Fibroblast of mammary gland (primary cell): ENCODE data around the gene HTT-AS.
A peak's percentile ranks its signal among the peaks of the same experiment; 100 is the strongest.
"Not testable (repeated sequence)": the region's sequence is repeated elsewhere in the genome, so short reads cannot be mapped to it uniquely, and the experiment has no call there.

ENCODE experiments used
- DNase-seq: peaks from one replicate; pipeline ENCODE4 v3.0.0-alpha.2; 2010; ENCODE audit warnings: low read depth
- H3K4me3 ChIP-seq: 2 replicates; pipeline ENCODE4 v1.5.1; 2011; ENCODE audit warnings: low read depth, mild to moderate bottlenecking, low read length, moderate library complexity; ENCODE audit not compliant: control insufficient read depth
- CTCF ChIP-seq: conservative IDR thresholded peaks from 2 replicates; pipeline ENCODE4 v1.5.1; 2011; ENCODE audit warnings: low read depth, low read length, inconsistent platforms; ENCODE audit not compliant: control insufficient read depth, insufficient read depth

The HTT-AS gene

GRCh38 chr4:3108211-3108610, 33.9 kb upstream of the HTT-AS start:
- peak; percentile 74 for DNase-seq
- TF ChIP-seq CTCF = no peak
- H3K4me3 ChIP-seq = no peak overlapping the region

GRCh38 chr4:3107691-3108121, 33.4 kb upstream of the HTT-AS start:
- no peak for TF ChIP-seq CTCF
- H3K4me3 ChIP-seq = no peak overlapping the region
- DNase-seq = peak; percentile 84

DNA sequence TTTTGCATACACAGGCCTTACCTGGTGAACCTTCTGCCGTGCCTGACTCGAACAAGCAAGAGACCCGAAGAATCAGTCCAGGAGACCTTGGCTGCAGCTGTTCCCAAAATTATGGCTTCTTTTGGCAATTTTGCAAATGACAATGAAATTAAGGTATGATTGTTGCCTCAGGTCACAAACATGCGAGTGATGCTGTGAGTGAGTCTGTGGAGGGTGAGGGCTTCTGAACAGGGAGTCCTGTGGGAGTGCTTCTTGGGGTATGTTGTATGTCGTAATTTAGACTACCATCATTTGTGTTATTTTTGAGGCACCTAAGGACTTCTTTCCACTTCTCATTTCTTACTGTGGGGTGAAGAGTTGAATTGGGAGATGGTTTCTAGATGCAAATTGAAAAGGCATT, 32.9 kb upstream of the HTT-AS start:
- H3K4me3 ChIP-seq = no peak overlapping the region
- TF ChIP-seq CTCF = no peak
- peak; percentile 30 for DNase-seq

- H3K4me3 ChIP-seq = no peak overlapping the region
- peak; percentile 92 for DNase-seq
- TF ChIP-seq CTCF = peak; percentile 98
These were observed 32.2 kb upstream of the HTT-AS start for GRCh38 chr4:3106339-3107186.

GRCh38 chr4:3098346-3098745, 24.0 kb upstream of the HTT-AS start:
- no peak for TF ChIP-seq CTCF
- peak; percentile 48 for DNase-seq
- H3K4me3 ChIP-seq = no peak overlapping the region

DNA sequence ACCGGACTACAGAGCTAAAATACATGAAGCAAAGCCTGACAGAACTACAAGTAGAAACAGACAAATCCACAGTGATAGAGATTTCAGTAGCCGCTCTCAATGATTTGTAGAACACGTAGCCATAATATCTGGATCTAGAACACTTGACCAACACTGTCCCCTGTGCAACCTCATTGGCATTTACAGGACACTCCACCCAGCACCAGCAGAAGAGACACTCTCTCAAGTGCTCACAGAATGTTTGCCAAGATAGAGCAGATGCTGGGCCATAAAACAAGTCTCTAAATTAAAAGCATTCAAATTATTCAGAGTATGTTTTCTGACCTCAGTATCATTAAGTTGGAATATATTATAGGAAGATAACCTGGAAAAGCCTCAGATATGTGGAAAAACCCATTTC, 21.9 kb upstream of the HTT-AS start:
- no peak overlapping the region for H3K4me3 ChIP-seq
- TF ChIP-seq CTCF = no peak
- no peak for DNase-seq

DNA sequence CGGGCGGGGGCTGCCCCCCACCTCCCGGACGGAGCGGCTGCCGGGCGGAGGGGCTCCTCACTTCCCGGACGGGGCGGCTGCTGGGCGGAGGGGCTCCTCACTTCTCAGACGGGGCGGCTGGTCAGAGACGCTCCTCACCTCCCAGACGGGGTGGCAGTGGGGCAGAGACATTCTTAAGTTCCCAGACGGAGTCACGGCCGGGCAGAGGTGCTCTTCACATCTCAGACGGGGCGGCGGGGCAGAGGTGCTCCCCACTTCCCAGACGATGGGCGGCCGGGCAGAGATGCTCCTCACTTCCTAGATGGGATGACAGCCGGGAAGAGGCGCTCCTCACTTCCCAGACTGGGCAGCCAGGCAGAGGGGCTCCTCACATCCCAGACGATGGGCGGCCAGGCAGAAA, 20.4 kb upstream of the HTT-AS start:
- DNase-seq, H3K4me3 ChIP-seq: not testable (repeated sequence)
